ENCODE results near the gene GGNBP2.

The GGNBP2 gene

DNA sequence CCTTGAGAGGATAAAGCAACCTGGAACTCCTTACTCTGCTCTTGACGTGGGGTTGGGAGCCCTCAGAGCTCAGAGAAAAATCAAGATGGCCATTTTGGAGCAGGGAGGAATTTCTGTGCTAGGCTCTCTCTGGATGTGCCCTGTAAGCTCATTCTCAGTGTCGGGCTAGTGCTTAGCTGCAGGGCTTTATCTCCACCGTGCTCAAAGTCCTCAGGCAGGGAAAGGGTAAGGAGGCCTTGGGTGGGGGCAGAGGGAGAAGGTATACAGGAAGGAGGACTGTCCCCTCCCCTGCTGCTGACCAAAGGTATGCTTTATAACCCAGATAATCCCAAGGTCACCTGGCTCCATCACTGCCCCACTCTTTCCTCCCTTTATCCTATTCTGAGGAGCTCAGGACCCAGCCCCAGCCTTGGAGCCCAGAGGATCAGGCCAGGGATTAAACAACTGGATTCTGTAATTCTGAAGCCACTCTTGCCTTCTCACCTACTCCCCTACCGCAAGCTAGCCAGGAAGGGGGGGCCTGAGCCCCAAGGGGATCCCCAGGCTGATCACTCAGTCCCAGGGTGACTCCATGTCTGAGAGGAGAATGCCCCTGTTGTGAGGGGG is 48.1 kb downstream of the GGNBP2 start:
- no peak for DNase-seq (ENCODE audit: extremely low read depth, low read depth)
- TF ChIP-seq, protein P1, sequence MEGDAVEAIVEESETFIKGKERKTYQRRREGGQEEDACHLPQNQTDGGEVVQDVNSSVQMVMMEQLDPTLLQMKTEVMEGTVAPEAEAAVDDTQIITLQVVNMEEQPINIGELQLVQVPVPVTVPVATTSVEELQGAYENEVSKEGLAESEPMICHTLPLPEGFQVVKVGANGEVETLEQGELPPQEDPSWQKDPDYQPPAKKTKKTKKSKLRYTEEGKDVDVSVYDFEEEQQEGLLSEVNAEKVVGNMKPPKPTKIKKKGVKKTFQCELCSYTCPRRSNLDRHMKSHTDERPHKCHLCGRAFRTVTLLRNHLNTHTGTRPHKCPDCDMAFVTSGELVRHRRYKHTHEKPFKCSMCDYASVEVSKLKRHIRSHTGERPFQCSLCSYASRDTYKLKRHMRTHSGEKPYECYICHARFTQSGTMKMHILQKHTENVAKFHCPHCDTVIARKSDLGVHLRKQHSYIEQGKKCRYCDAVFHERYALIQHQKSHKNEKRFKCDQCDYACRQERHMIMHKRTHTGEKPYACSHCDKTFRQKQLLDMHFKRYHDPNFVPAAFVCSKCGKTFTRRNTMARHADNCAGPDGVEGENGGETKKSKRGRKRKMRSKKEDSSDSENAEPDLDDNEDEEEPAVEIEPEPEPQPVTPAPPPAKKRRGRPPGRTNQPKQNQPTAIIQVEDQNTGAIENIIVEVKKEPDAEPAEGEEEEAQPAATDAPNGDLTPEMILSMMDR (IDR thresholded peaks at IDR 0.05; ENCODE audit: low read depth, low read length, missing control alignments): no peak
- peak overlapping the region; percentile 59 for H3K4me3 ChIP-seq (replicated peaks; ENCODE audit: low read depth, low read length)

DNA sequence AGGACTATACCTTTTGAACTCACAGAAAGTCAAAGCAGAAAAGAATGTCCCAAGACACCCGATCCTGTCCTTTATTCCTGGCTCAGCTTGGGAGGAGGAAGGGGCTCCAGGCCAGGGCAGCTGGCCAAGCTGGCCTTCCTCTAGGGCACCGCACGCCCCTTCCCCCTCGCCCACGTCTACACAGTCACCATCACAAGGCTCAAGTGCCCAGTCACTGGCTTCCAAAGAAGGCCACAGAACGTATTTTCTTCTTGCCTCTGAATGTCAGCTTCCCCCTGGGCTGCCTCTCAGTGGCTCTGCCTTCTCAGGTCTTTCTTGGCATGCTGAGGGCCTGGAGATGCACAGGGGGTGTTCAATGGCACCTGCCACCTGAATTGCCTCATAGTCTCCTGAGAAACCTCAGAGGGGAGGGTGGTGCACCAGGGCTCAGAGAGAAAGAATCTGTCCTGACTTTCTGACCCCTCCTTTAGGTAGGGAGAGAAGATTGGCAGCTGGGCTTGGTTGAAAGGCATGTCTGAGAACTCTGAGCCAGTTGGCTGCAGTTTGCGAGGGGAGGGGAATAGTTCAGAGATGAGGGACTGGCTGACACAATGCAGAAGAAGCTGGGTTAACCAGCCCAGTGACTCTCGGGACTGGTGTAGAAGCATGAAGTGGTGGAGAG is 49.1 kb downstream of the GGNBP2 start:
- TF ChIP-seq, protein P1 (IDR thresholded peaks at IDR 0.05; ENCODE audit: low read depth, low read length, missing control alignments): no peak
- no peak overlapping the region for H3K4me3 ChIP-seq (replicated peaks; ENCODE audit: low read depth, low read length)
- no peak for DNase-seq (ENCODE audit: extremely low read depth, low read depth)

DNA sequence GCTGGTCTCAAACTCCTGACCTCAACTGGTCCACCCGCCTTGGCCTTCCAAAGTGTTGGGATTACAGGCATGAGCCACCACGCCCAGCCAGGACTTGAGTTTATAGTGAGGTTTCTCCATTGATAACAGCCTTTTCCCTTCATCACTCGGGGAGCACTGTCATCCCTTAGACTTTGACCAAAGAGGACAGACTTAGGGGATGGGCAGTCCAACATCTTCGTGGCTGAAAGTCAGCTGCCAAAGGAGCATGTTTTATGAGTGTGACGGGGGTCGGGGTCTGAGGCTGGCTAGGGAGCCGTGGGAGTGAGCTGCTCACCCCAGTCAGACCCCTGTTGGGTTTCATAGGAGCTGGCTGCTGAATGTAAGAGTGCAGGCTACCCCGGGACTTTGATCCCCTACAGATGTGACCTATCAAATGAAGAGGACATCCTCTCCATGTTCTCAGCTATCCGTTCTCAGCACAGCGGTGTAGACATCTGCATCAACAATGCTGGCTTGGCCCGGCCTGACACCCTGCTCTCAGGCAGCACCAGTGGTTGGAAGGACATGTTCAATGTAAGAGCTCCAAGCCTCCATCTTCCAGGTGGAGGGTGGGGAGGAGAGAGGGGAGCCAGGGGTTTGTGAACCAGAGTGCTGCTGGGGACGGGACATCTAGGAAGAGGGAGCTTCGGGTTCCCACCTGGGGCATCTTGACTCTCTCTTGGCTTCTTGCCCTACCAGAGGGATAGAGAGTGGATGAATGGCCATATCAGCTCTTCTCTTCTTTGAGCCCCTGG is 50.1 kb downstream of the GGNBP2 start:
- TF ChIP-seq, protein P1 (IDR thresholded peaks at IDR 0.05; ENCODE audit: low read depth, low read length, missing control alignments): no peak
- DNase-seq (ENCODE audit: extremely low read depth, low read depth): no peak
- H3K4me3 ChIP-seq (replicated peaks; ENCODE audit: low read depth, low read length): no peak overlapping the region

DNA sequence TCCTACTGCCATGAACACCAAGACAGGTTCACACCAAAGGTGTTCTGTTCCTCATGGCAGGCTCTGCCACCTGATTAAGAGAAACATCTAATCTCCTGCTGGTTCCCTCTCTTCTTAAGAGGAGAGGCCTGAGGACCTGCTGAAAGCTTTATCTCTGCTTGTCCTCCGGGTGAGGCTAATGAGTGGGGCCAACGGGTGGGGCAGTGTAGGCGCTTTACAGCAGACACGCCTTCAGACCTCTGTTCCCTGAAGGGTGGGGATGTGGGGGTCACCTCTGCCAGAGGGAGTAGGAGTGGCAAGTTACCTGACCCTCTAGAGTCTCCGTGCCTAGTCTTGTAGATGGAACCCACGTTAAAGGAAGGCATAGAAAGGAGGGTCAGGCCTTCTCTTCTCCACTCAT is 52.5 kb downstream of the GGNBP2 start:
- no peak for DNase-seq (ENCODE audit: extremely low read depth, low read depth)
- H3K4me3 ChIP-seq (replicated peaks; ENCODE audit: low read depth, low read length): no peak overlapping the region
- TF ChIP-seq, protein P1 (IDR thresholded peaks at IDR 0.05; ENCODE audit: low read depth, low read length, missing control alignments): no peak

DNA sequence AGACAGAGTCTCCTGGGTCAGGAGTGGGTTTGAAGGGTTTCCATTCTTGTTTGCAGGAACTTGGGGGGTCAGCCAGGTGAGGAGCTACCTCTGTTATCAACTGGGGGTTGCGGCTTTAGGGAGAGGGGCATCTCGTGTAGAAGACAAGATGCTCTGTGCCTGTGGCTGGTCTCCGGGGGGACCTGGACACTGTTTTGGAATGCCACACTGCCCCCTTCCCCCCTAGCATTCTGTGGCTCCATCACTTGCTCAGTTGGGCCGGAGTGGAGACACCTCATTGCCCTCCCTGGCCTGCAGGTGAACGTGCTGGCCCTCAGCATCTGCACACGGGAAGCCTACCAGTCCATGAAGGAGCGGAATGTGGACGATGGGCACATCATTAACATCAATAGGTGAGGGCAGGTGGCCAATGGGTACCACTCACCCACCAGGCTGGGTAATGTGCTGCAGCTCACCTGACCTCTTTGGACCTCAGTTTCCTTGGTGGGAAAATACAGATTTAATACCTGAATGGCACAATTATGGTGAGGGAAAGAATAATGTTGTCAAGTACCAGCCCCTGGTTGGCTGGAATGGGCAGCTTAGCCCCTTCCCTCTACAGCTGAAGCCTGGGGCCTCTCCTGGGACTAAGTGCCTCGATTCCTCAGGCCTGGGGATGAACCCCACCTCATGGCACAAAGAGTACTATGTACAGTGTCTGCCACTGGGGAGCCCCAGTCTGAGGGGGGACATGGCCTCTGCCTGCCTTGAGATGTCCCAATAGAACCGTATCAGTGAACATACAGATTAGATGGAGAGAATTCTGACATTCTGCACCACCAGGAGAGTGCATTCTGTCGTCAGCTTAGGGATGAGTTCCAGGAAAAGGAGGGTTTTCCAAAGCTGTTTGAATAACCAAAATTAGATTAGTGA is 53.4 kb downstream of the GGNBP2 start:
- TF ChIP-seq, protein P1 (IDR thresholded peaks at IDR 0.05; ENCODE audit: low read depth, low read length, missing control alignments): no peak
- no peak for DNase-seq (ENCODE audit: extremely low read depth, low read depth)
- H3K4me3 ChIP-seq (replicated peaks; ENCODE audit: low read depth, low read length): no peak overlapping the region

DNA sequence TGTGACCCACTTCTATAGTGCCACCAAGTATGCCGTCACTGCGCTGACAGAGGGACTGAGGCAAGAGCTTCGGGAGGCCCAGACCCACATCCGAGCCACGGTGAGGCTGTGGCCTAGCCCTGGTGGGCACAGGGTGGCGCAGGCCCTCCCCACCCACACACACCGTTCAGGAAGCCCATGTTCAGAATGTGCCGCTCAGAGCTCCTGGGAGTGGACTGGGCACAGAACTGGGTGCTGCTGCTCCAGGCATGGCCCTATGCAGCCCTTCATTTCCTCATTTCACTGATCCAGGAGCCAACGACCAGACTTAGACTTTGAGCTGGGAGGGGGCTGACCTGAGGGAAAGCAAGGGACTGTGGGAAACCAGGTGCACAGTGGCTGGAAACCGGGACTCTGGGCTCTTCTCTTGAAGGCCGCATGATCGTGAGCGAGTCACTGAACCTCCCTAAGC is 54.3 kb downstream of the GGNBP2 start:
- TF ChIP-seq, protein P1 (IDR thresholded peaks at IDR 0.05; ENCODE audit: low read depth, low read length, missing control alignments): no peak
- H3K4me3 ChIP-seq (replicated peaks; ENCODE audit: low read depth, low read length): no peak overlapping the region
- DNase-seq (ENCODE audit: extremely low read depth, low read depth): no peak
